Measurements from ENCODE around the gene ZNF524.

ZNF524 gene

GRCh38 chr19:55648585-55649267 is 48.6 kb downstream of the ZNF524 start:
- Histone ChIP-seq H3K36me3 (ENCODE audit: control insufficient read depth, insufficient read depth, low read length) (peaks cover 8% of the 10 kb centered on the region), H3K27me3 (ENCODE audit: control insufficient read depth, insufficient read depth, low read length) (no peaks in the 10 kb centered on the region), H3K4me3 (ENCODE audit: low read length) (peak overlapping the region; percentile 86; the same call in 1 of the 2 replicates), H3K27ac (ENCODE audit: low read length) (no peak overlapping the region), H3K9me3 (ENCODE audit: control insufficient read depth, insufficient read depth, low read length) (no peaks in the 10 kb centered on the region), H3K4me1 (ENCODE audit: control insufficient read depth, insufficient read depth, low read length) (0 out of 2 replicates have a peak, but pooled peaks cover 3% of the 10 kb centered on the region)
- no CpG with 5 or more reads among the region's 25 CpGs for WGBS (ENCODE audit: insufficient coverage, insufficient read length)
- DNase-seq (ENCODE audit: low read depth, low spot score) = no peak

GRCh38 chr19:55649268-55650125 is 49.4 kb downstream of the ZNF524 start:
- no CpG with 5 or more reads among the region's 17 CpGs for WGBS (ENCODE audit: insufficient coverage, insufficient read length)
- no peak overlapping the region for H3K4me3 ChIP-seq (ENCODE audit: low read length)
- H3K4me1 ChIP-seq (ENCODE audit: control insufficient read depth, insufficient read depth, low read length) = 0 out of 2 replicates have a peak, but pooled peaks cover 3% of the 10 kb centered on the region

DNA sequence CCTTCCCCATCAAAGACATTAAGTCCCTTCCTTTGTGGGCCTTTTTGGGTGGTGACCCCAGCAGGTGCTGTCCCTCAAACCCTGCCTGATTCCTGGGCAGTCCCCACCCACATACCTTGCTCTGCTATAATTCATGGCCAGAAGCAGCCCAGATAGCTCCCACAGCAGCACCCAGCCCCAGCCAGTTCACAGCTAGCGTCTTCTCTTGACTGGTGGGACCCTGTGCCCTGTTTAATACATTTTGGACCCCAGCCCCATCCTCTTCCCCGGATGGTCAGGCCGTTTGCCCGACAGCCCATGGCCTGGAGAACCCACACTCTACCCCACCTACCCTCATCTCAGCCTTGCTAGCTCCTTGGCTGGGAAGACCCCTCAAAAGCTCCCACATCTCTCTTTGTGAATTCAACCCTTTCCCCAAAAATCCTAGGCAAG is 50.1 kb downstream of the ZNF524 start:
- Histone ChIP-seq H3K9me3 (ENCODE audit: control insufficient read depth, insufficient read depth, low read length) (no peaks in the 10 kb centered on the region), H3K4me3 (ENCODE audit: low read length) (no peak overlapping the region), H3K27me3 (ENCODE audit: control insufficient read depth, insufficient read depth, low read length) (no peaks in the 10 kb centered on the region), H3K4me1 (ENCODE audit: control insufficient read depth, insufficient read depth, low read length) (0 out of 2 replicates have a peak, but pooled peaks cover 3% of the 10 kb centered on the region), H3K36me3 (ENCODE audit: control insufficient read depth, insufficient read depth, low read length) (peaks cover 3% of the 10 kb centered on the region), H3K27ac (ENCODE audit: low read length) (no peak overlapping the region)
- no peak for DNase-seq (ENCODE audit: low read depth, low spot score)
- WGBS (ENCODE audit: insufficient coverage, insufficient read length) = no CpG with 5 or more reads among the region's 4 CpGs

More at GRCh38 chr19:55649268-55650125, 49.4 kb downstream of the ZNF524 start:
- H3K27ac ChIP-seq (ENCODE audit: low read length) = no peak overlapping the region
- H3K36me3 ChIP-seq (ENCODE audit: control insufficient read depth, insufficient read depth, low read length) = peaks cover 8% of the 10 kb centered on the region
- no peaks in the 10 kb centered on the region for H3K27me3 ChIP-seq (ENCODE audit: control insufficient read depth, insufficient read depth, low read length)
- H3K9me3 ChIP-seq (ENCODE audit: control insufficient read depth, insufficient read depth, low read length) = no peaks in the 10 kb centered on the region
- DNase-seq (ENCODE audit: low read depth, low spot score) = no peak

- 0 out of 2 replicates have a peak, but pooled peaks cover 3% of the 10 kb centered on the region for H3K4me1 ChIP-seq (ENCODE audit: control insufficient read depth, insufficient read depth, low read length)
- H3K9me3 ChIP-seq (ENCODE audit: control insufficient read depth, insufficient read depth, low read length) = no peaks in the 10 kb centered on the region
- H3K27ac ChIP-seq (ENCODE audit: low read length) = no peak overlapping the region
- no CpG with 5 or more reads among the region's 17 CpGs for WGBS (ENCODE audit: insufficient coverage, insufficient read length)
- no peak overlapping the region for H3K4me3 ChIP-seq (ENCODE audit: low read length)
- DNase-seq (ENCODE audit: low read depth, low spot score) = no peak
- H3K27me3 ChIP-seq (ENCODE audit: control insufficient read depth, insufficient read depth, low read length) = no peaks in the 10 kb centered on the region
- H3K36me3 ChIP-seq (ENCODE audit: control insufficient read depth, insufficient read depth, low read length) = no peaks in the 10 kb centered on the region
Measured at GRCh38 chr19:55650602-55651230, 50.6 kb downstream of the ZNF524 start.

GRCh38 chr19:55651236-55651635 is 51.1 kb downstream of the ZNF524 start:
- no peak overlapping the region for H3K27ac ChIP-seq (ENCODE audit: low read length)
- WGBS (ENCODE audit: insufficient coverage, insufficient read length) = no CpG with 5 or more reads among the region's 18 CpGs
- no peak for DNase-seq (ENCODE audit: low read depth, low spot score)
- no peak overlapping the region for H3K4me3 ChIP-seq (ENCODE audit: low read length)
- H3K4me1 ChIP-seq (ENCODE audit: control insufficient read depth, insufficient read depth, low read length) = 0 out of 2 replicates have a peak, but pooled peaks cover 3% of the 10 kb centered on the region
- no peaks in the 10 kb centered on the region for H3K9me3 ChIP-seq (ENCODE audit: control insufficient read depth, insufficient read depth, low read length)
- H3K27me3 ChIP-seq (ENCODE audit: control insufficient read depth, insufficient read depth, low read length) = no peaks in the 10 kb centered on the region
- no peaks in the 10 kb centered on the region for H3K36me3 ChIP-seq (ENCODE audit: control insufficient read depth, insufficient read depth, low read length)

DNA sequence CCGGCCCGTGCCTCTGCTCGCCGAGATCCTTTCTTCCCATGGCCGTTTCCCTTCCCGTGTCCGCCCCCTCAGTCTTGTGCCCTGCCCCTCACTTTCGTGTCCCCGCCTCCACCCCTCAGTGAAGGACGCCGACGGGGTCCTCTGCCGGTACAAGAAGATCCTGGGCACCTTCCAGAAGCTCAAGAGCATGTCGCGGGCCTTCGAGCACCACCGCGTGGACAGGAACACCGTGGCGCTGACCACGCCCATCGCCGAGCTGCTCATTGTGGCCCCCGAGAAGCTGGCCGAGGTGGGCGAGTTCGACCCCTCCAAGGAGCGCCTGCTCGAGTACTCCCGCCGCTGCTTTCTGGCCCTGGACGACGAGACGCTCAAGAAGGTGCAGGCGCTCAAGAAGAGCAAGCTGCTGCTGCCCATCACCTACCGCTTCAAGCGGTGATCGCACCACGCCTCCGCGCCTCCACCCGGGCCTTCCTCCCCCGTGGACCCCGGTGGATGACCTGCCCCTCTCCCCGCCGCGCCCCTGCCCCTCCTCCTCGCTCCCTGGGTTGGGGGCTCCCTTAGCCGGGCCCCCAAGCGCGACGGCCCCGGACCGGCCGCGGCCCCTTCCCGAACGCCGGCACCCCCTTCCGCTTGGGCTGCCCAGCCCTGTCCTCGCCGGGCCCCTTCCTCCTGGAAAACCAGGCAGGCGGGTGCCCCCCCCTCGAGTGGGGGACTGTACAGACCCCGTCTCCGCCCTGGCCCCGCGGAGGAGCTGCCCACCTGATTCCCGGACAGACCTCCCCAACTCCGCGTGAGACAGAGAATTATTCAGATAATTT is 52.4 kb downstream of the ZNF524 start:
- no CpG with 5 or more reads among the region's 71 CpGs for WGBS (ENCODE audit: insufficient coverage, insufficient read length)
- no peaks in the 10 kb centered on the region for H3K27me3 ChIP-seq (ENCODE audit: control insufficient read depth, insufficient read depth, low read length)
- peak overlapping the region; percentile 22; the same call in 1 of the 2 replicates for H3K4me3 ChIP-seq (ENCODE audit: low read length)
- no peaks in the 10 kb centered on the region for H3K36me3 ChIP-seq (ENCODE audit: control insufficient read depth, insufficient read depth, low read length)
- H3K9me3 ChIP-seq (ENCODE audit: control insufficient read depth, insufficient read depth, low read length) = no peaks in the 10 kb centered on the region
- H3K4me1 ChIP-seq (ENCODE audit: control insufficient read depth, insufficient read depth, low read length) = peaks cover 4% of the 10 kb centered on the region; the same call in 1 of the 2 replicates
- no peak for DNase-seq (ENCODE audit: low read depth, low spot score)
- no peak overlapping the region for H3K27ac ChIP-seq (ENCODE audit: low read length)
